HG03442 (cell line): ENCODE data around the gene METTL21A.
"Not testable (repeated sequence)": the region's sequence is repeated elsewhere in the genome, so short reads cannot be mapped to it uniquely, and the experiment has no call there.

Source experiments
- ATAC-seq: cut with Tn5 transposase; IDR thresholded peaks from one replicate; pipeline ENCODE4 v1.9.1; 2021; ENCODE audit warnings: mild to moderate bottlenecking, moderate library complexity; ENCODE audit not compliant: unreplicated experiment

METTL21A gene

GRCh38 chr2:207625014-207625907, at the start of gene METTL21A:
Gene METTL21A (minus strand): TSS chr2:207625394. CDS start chr2:207624375, 1,019 bp downstream.
- ATAC-seq: peak; percentile 52

GRCh38 chr2:207674826-207675225, 49.6 kb upstream of the METTL21A start:
- ATAC-seq: no peak

- ATAC-seq: no peak
These were observed 49.1 kb upstream of the METTL21A start for GRCh38 chr2:207674266-207674774.

- no peak for ATAC-seq
These were observed 48.2 kb upstream of the METTL21A start for GRCh38 chr2:207673431-207673830.

GRCh38 chr2:207670887-207671286, 45.7 kb upstream of the METTL21A start:
- ATAC-seq: no peak

- no peak for ATAC-seq
These were observed 38.8 kb upstream of the METTL21A start for GRCh38 chr2:207663870-207664545.

GRCh38 chr2:207662203-207662602, 37.0 kb upstream of the METTL21A start:
- ATAC-seq: peak; percentile 95

- ATAC-seq: no peak
These were observed 35.8 kb upstream of the METTL21A start for GRCh38 chr2:207660994-207661393.

- ATAC-seq: no peak
These were observed 33.0 kb upstream of the METTL21A start for GRCh38 chr2:207658156-207658555.

GRCh38 chr2:207655000-207655399, 29.8 kb upstream of the METTL21A start:
- ATAC-seq: no peak

GRCh38 chr2:207646582-207646981, 21.4 kb upstream of the METTL21A start:
- ATAC-seq: not testable (repeated sequence)

- no peak for ATAC-seq
These were observed 18.7 kb upstream of the METTL21A start for GRCh38 chr2:207643892-207644291.

GRCh38 chr2:207640661-207641060, 15.5 kb upstream of the METTL21A start:
- no peak for ATAC-seq

GRCh38 chr2:207640160-207640559, 15.0 kb upstream of the METTL21A start:
- ATAC-seq: no peak

GRCh38 chr2:207639288-207639687, 14.1 kb upstream of the METTL21A start:
- ATAC-seq: not testable (repeated sequence)

GRCh38 chr2:207635468-207636200, 10.4 kb upstream of the METTL21A start:
- no peak for ATAC-seq

- no peak for ATAC-seq
These were observed 8.5 kb upstream of the METTL21A start for GRCh38 chr2:207633686-207634085.

- no peak for ATAC-seq
These were observed 7.6 kb upstream of the METTL21A start for GRCh38 chr2:207632575-207633493.

- no peak for ATAC-seq
These were observed 5.3 kb upstream of the METTL21A start for GRCh38 chr2:207630491-207630890.

- ATAC-seq: no peak
These were observed 4.4 kb upstream of the METTL21A start for GRCh38 chr2:207629553-207629952.
